Mucosa of stomach (tissue), 1 donor: ENCODE measurements around the gene NEURL1.
"Not testable (repeated sequence)": the region's sequence is repeated elsewhere in the genome, so short reads cannot be mapped to it uniquely, and the experiment has no call there.

Experiments
- H3K27me3 ChIP-seq: one replicate; pipeline ENCODE4 v1.7.0; 2013; ENCODE audit warnings: mild to moderate bottlenecking, low read length; ENCODE audit not compliant: control insufficient read depth, insufficient read depth
- H3K36me3 ChIP-seq: one replicate; pipeline ENCODE4 v1.7.0; 2013; ENCODE audit warnings: low read length; ENCODE audit not compliant: control insufficient read depth, insufficient read depth
- H3K4me1 ChIP-seq: one replicate; pipeline ENCODE4 v1.7.0; 2013; ENCODE audit warnings: mild to moderate bottlenecking, low read length; ENCODE audit not compliant: control insufficient read depth, insufficient read depth
- H3K4me3 ChIP-seq: one replicate; pipeline ENCODE4 v1.7.0; 2013; ENCODE audit warnings: low read length
- H3K9ac ChIP-seq: one replicate; pipeline ENCODE4 v1.7.0; 2013; ENCODE audit warnings: mild to moderate bottlenecking, low read length, moderate library complexity
- H3K9me3 ChIP-seq: one replicate; pipeline ENCODE4 v1.7.0; 2013; ENCODE audit warnings: mild to moderate bottlenecking, low read length, moderate library complexity; ENCODE audit not compliant: control insufficient read depth
- donor health status: Pancreatic carcinoma.

NEURL1 gene

GRCh38 chr10:103501186-103501585 lies 7.7 kb downstream of the NEURL1 start:
- Histone ChIP-seq H3K9ac (no peak overlapping the region), H3K4me1 (no peaks in the 10 kb centered on the region), H3K9me3 (no peaks in the 10 kb centered on the region), H3K36me3 (no peaks in the 10 kb centered on the region), H3K27me3 (peaks cover 15% of the 10 kb centered on the region), H3K4me3 (no peak overlapping the region)

DNA sequence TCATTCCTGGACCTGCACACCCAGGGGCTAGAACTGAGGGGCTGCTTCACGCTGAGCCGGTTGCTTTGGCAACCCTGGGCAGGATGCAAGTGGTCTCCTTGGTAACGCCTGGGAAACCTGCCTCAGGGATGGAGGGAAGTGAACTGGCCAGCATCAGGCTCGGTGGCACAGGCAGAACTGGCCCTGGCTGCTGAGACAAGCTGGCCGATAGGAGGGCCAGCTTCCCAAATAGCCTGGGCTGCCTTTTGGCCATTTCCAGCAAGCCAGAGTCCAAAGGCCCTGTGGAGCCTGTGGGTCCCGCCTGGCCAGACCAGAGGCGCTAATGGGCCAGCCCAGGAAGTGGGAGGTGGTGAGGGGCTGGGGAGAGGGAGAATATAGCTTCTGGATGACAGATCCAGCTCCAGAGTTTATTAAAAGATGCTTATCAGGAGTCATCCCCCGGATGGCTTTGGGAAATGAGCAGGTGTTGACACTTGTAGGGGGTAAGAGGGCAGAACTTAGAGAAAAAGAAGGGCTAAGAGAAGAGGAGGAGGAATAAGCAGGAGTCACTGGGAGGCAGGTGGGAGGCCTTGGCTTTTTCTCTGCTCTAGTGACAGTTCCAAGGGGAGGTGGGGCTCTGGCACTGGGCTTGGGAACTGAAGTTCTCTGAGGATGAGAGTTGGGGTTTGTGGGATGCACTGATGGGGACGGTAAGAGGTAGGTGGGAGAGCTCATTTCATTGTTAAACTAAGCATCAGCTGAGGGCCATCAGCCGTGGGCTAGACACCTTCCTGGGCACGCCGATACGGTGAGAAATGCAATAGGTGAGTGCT lies 9.6 kb downstream of the NEURL1 start:
- H3K27me3 ChIP-seq = peaks cover 15% of the 10 kb centered on the region

DNA sequence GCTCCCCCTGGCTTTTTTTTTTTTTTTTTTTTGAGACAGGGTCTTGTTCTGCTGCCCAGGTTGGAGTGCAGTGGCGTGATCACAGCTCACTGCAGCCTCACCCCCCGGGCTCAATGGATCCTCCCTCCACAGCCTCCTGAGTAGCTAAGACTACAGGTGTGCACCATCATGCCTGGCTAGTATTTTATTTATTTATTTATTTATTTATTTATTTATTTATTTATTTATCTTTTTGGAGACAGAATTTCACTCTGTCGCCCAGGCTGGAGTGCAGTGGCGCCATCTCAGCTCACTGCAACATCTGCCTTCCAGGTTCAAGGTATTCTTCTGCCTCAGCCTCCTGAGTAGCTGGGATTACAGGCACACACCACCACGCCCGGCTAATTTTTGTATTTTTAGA lies 10.3 kb downstream of the NEURL1 start:
- H3K4me1 ChIP-seq, H3K9me3 ChIP-seq, H3K4me3 ChIP-seq, H3K9ac ChIP-seq, H3K36me3 ChIP-seq: not testable (repeated sequence)
- H3K27me3 ChIP-seq = peaks cover 15% of the 10 kb centered on the region

More for the DNA sequence above, 9.6 kb downstream of the NEURL1 start:
- Histone ChIP-seq H3K36me3 (no peaks in the 10 kb centered on the region), H3K9ac (no peak overlapping the region), H3K4me3 (no peak overlapping the region), H3K4me1 (no peaks in the 10 kb centered on the region), H3K9me3 (no peaks in the 10 kb centered on the region)

DNA sequence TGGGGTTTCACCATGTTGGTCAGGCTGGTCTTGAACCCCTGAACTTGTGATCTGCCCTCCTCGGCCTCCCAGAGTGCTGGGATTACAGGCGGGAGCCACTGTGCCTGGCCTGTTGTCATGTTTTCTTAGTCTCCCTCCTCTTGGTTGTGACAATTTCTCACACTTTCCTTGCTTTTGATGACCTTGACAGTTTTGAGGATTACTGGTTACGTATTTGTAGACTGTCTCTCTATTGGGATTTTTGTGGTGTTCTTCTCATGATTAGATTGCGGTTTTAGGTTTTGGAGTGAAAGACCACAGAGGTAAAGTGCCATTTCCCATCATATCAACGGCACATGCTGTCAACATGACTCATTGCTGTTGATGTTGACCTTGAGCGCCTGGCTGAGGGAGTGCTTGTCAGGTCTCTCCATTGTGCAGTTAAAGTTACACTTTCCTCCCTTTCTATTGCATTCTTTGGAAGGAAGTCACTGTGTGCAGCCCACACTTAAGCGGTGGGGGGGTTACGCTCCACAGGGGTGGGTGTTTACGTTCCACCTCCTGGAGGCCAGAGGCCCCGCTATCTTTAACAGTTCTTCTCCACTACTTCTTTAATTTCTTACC lies 10.8 kb downstream of the NEURL1 start:
- H3K9ac ChIP-seq = no peak overlapping the region
- no peak overlapping the region for H3K4me3 ChIP-seq
- H3K4me1 ChIP-seq = no peaks in the 10 kb centered on the region
- H3K36me3 ChIP-seq = no peaks in the 10 kb centered on the region
- no peaks in the 10 kb centered on the region for H3K9me3 ChIP-seq
- H3K27me3 ChIP-seq = peaks cover 12% of the 10 kb centered on the region

DNA sequence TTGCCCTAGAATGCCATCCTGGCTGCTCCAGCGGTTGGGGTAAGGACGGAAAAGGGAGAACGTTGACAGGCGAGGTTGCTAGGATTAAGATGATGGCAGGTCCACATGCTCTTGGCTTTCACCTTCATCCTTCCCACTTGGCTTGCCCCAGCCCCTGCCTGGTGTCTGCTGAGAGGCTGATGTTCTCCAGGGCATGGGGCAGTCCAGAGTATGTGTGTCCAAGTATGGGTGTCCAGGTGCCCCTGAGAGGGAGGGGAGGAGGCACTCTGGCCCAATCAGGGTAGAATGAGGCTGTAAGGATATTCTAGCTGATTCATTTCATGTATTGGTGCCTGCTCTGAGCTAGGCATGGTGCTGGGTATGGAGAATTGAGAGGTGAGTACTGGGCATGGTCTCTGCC lies 12.6 kb downstream of the NEURL1 start:
- Histone ChIP-seq H3K4me1 (no peaks in the 10 kb centered on the region), H3K27me3 (peaks cover 2% of the 10 kb centered on the region), H3K9ac (no peak overlapping the region), H3K4me3 (no peak overlapping the region), H3K36me3 (no peaks in the 10 kb centered on the region), H3K9me3 (no peaks in the 10 kb centered on the region)

- Histone ChIP-seq H3K4me3 (no peak overlapping the region), H3K9me3 (no peaks in the 10 kb centered on the region), H3K4me1 (peaks cover 4% of the 10 kb centered on the region), H3K27me3 (no peaks in the 10 kb centered on the region), H3K36me3 (no peaks in the 10 kb centered on the region), H3K9ac (no peak overlapping the region)
Observed at GRCh38 chr10:103507235-103508191, 14.0 kb downstream of the NEURL1 start.

- Histone ChIP-seq H3K27me3 (no peaks in the 10 kb centered on the region), H3K36me3 (no peaks in the 10 kb centered on the region), H3K4me3 (no peak overlapping the region), H3K4me1 (peaks cover 19% of the 10 kb centered on the region), H3K9ac (no peak overlapping the region), H3K9me3 (no peaks in the 10 kb centered on the region)
Observed at GRCh38 chr10:103510046-103510685, 16.7 kb downstream of the NEURL1 start.

GRCh38 chr10:103510791-103511752 lies 17.6 kb downstream of the NEURL1 start:
- no peaks in the 10 kb centered on the region for H3K27me3 ChIP-seq
- peaks cover 24% of the 10 kb centered on the region for H3K4me1 ChIP-seq
- H3K9ac ChIP-seq = no peak overlapping the region
- H3K9me3 ChIP-seq = no peaks in the 10 kb centered on the region
- no peaks in the 10 kb centered on the region for H3K36me3 ChIP-seq
- H3K4me3 ChIP-seq = no peak overlapping the region

DNA sequence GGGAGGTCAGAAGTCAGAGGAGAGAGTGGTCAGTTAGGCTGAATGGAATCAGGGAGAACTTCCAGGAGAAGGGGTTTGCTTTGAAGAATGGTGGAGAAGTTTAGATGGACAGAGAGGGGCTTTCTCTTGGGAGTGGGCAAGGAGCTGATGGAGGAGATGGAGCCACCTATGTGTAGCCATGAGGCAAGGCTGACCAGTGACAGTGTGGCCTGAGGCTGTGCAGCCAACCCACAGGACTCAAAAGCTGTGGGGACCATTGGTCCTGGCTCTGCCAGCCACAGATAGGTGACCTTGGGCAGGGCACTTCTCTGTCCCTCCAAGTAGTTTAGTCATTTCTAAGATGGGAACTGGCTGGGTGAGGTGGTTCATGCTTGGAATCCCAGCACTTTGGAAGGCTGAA lies 18.7 kb downstream of the NEURL1 start:
- H3K4me3 ChIP-seq = no peak overlapping the region
- peaks cover 24% of the 10 kb centered on the region for H3K4me1 ChIP-seq
- no peaks in the 10 kb centered on the region for H3K36me3 ChIP-seq
- H3K9ac ChIP-seq = no peak overlapping the region
- no peaks in the 10 kb centered on the region for H3K27me3 ChIP-seq
- H3K9me3 ChIP-seq = no peaks in the 10 kb centered on the region

DNA sequence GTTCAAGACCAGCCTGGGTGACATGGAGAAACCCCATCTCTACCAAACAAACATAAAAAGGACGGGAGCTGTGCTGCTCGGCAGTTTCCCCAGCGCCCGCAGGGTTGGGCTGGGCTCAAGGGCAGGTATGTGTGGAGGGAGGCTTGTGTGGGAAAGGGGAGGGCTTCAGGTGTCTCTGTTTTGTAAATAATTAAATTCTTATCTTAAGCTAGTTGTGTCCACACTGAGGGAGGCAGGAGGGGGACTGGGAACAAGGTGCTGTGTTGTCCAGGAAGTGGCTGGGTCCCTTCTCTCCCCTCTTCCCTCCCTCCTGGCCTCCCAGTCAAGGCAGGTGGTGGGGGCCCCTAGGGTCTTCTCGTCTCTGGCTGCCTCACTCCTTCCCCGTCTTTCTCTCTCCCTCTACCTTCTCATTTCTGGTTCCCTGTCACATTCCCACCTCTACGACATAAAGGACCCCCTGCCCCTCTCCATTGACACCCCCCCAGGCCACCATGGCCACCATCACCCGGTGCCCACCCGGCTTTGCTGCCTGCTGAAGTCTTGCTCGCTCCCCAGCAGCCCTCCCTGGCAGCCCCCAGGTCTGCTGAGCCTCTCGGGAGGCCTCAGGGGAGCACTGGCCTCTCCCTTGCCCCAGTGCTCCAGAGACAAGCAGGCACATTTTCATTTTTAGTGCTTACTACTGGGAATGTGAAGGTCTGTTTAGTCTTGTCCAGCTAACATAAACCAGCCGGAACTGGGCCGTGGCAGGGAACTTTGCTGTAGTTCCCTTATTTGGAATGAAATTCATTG lies 19.3 kb downstream of the NEURL1 start:
- Histone ChIP-seq H3K9me3 (no peaks in the 10 kb centered on the region), H3K4me3 (no peak overlapping the region), H3K27me3 (no peaks in the 10 kb centered on the region), H3K4me1 (peaks cover 24% of the 10 kb centered on the region), H3K9ac (no peak overlapping the region), H3K36me3 (no peaks in the 10 kb centered on the region)
